ENCODE data around the gene KCTD3.

Gene KCTD3

GRCh38 chr1:215566556-215567490 lies at the start of gene KCTD3:
KCTD3 (plus strand) TSS chr1:215567304; CDS start chr1:215567686, 382 bp downstream.
- DNase-seq, result no peak

- DNase-seq, result no peak
Measured at GRCh38 chr1:215517441-215517891, 49.6 kb upstream of the KCTD3 start.

- DNase-seq, result no peak
Measured at GRCh38 chr1:215518594-215518993, 48.5 kb upstream of the KCTD3 start.

- no peak for DNase-seq
Measured at GRCh38 chr1:215521279-215521678, 45.8 kb upstream of the KCTD3 start.

- no peak for DNase-seq
Measured at GRCh38 chr1:215523128-215523861, 43.8 kb upstream of the KCTD3 start.

- no peak for DNase-seq
Measured at GRCh38 chr1:215523906-215524305, 43.2 kb upstream of the KCTD3 start.

GRCh38 chr1:215526147-215526845 lies 40.8 kb upstream of the KCTD3 start:
- DNase-seq, result no peak

GRCh38 chr1:215526846-215527151 lies 40.3 kb upstream of the KCTD3 start:
- DNase-seq, result no peak

- no peak for DNase-seq
Measured at GRCh38 chr1:215529111-215529510, 38.0 kb upstream of the KCTD3 start.

- DNase-seq, result no peak
Measured at GRCh38 chr1:215529571-215529970, 37.5 kb upstream of the KCTD3 start.

- no peak for DNase-seq
Measured at GRCh38 chr1:215530401-215530984, 36.6 kb upstream of the KCTD3 start.

GRCh38 chr1:215539803-215540570 lies 27.1 kb upstream of the KCTD3 start:
- DNase-seq, result no peak

- no peak for DNase-seq
Measured at GRCh38 chr1:215542301-215542700, 24.8 kb upstream of the KCTD3 start.

GRCh38 chr1:215543191-215543606 lies 23.9 kb upstream of the KCTD3 start:
- DNase-seq, result no peak

- DNase-seq, result no peak
Measured at GRCh38 chr1:215543806-215544205, 23.3 kb upstream of the KCTD3 start.

- DNase-seq, result no peak
Measured at GRCh38 chr1:215544566-215544965, 22.5 kb upstream of the KCTD3 start.

- DNase-seq, result no peak
Measured at GRCh38 chr1:215545096-215545495, 22.0 kb upstream of the KCTD3 start.

- DNase-seq, result no peak
Measured at GRCh38 chr1:215547011-215547410, 20.1 kb upstream of the KCTD3 start.

- DNase-seq, result no peak
Measured at GRCh38 chr1:215551806-215552205, 15.3 kb upstream of the KCTD3 start.

GRCh38 chr1:215554865-215555264 lies 12.2 kb upstream of the KCTD3 start:
- no peak for DNase-seq

GRCh38 chr1:215555531-215555930 lies 11.6 kb upstream of the KCTD3 start:
- no peak for DNase-seq

GRCh38 chr1:215556996-215557395 lies 10.1 kb upstream of the KCTD3 start:
- DNase-seq, result no peak

Measured in cortex of kidney (tissue), 1 donor.